GM12801 (cell line): ENCODE data around the gene SMARCE1.

Source experiments
- CTCF ChIP-seq: IDR thresholded peaks from one replicate; pipeline ENCODE4 v1.5.1; 2011; ENCODE audit warnings: control low read depth; ENCODE audit not compliant: insufficient read length; ENCODE audit errors: extremely low read depth

The SMARCE1 gene

GRCh38 chr17:40600486-40601046, 47.1 kb downstream of the SMARCE1 start:
- no peak for TF ChIP-seq CTCF

GRCh38 chr17:40599468-40599763, 48.2 kb downstream of the SMARCE1 start:
- TF ChIP-seq CTCF, result no peak

GRCh38 chr17:40598619-40599467, 48.8 kb downstream of the SMARCE1 start:
- no peak for TF ChIP-seq CTCF

- TF ChIP-seq CTCF, result no peak
Observed at GRCh38 chr17:40598301-40598618, 49.4 kb downstream of the SMARCE1 start.

- TF ChIP-seq CTCF, result no peak
Observed at GRCh38 chr17:40597556-40598300, 49.9 kb downstream of the SMARCE1 start.

- no peak for TF ChIP-seq CTCF
Observed at GRCh38 chr17:40597156-40597555, 50.5 kb downstream of the SMARCE1 start.

GRCh38 chr17:40596261-40596919, 51.2 kb downstream of the SMARCE1 start:
- TF ChIP-seq CTCF, result no peak
